ENCODE measurements around the gene C14orf93. TPM values are rescaled to one million over a fixed set of nuclear protein-coding genes. Genes with fewer than 3 reads are reported as not detected.

The C14orf93 gene, protein sequence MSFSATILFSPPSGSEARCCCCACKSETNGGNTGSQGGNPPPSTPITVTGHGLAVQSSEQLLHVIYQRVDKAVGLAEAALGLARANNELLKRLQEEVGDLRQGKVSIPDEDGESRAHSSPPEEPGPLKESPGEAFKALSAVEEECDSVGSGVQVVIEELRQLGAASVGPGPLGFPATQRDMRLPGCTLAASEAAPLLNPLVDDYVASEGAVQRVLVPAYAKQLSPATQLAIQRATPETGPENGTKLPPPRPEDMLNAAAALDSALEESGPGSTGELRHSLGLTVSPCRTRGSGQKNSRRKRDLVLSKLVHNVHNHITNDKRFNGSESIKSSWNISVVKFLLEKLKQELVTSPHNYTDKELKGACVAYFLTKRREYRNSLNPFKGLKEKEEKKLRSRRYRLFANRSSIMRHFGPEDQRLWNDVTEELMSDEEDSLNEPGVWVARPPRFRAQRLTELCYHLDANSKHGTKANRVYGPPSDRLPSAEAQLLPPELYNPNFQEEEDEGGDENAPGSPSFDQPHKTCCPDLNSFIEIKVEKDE
- total RNA-seq: 5.5 TPM

GRCh38 chr14:23009939-23010726, at the start of gene C14orf93:
TSS of gene C14orf93 (minus strand) at chr14:23010143. CDS start at chr14:22999023, 11,120 bp downstream.
- peak; percentile 68 for DNase-seq

DNA sequence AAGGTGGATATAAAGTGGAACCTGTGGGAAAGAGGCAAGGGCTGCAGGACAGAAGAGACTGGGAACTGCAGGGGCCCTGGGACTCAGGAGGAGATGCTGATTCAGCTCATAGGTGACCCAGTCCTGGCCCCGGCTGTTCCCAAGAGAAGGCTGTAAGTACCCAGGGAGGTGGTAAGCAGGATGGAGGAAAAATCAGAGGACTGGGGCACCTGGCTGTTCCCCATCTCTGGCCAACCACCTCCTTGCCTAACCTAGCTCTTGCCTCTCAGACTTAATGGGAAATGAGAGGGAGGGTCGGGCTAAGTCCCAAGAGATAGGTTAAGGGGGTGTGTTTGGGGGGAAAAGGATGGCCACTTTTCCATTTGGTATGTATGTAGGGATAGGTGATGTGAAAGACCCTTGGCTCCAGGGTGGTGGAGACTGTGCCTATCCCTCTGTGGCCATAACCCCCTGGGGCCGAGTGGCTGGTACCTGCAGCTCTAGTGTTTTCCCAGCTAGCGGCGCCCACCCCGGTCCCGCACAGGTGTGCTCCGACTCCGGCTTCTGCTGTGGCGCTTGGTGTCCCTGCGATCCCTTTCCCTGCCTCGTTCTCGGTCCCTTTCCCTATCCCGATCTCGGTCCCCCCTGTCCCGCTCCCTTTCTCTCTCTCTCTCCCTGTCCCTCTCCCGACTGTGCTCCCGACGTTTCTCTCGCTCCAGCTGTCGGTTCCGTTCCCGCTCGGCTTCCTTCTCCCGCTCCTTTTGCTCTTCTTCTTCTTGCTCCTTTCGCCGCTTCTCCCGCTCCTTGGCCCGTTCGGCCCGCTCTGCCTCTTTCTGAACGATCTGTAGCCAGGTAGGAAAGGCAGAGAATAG, 48.9 kb upstream of the C14orf93 start:
- no peak for DNase-seq

GRCh38 chr14:23057757-23058653, 48.1 kb upstream of the C14orf93 start:
- no peak for DNase-seq

GRCh38 chr14:23056956-23057756, 47.2 kb upstream of the C14orf93 start, which contains the start of gene CDH24:
TSS of gene CDH24 (minus strand) at chr14:23057520. CDS start at chr14:23055733, 1,787 bp downstream.
- no peak for DNase-seq

- no peak for DNase-seq
These were observed 46.4 kb upstream of the C14orf93 start for GRCh38 chr14:23056145-23056955.

GRCh38 chr14:23055621-23056144, 45.7 kb upstream of the C14orf93 start:
- DNase-seq: no peak

- DNase-seq: no peak
These were observed 45.2 kb upstream of the C14orf93 start for GRCh38 chr14:23055147-23055550.

DNA sequence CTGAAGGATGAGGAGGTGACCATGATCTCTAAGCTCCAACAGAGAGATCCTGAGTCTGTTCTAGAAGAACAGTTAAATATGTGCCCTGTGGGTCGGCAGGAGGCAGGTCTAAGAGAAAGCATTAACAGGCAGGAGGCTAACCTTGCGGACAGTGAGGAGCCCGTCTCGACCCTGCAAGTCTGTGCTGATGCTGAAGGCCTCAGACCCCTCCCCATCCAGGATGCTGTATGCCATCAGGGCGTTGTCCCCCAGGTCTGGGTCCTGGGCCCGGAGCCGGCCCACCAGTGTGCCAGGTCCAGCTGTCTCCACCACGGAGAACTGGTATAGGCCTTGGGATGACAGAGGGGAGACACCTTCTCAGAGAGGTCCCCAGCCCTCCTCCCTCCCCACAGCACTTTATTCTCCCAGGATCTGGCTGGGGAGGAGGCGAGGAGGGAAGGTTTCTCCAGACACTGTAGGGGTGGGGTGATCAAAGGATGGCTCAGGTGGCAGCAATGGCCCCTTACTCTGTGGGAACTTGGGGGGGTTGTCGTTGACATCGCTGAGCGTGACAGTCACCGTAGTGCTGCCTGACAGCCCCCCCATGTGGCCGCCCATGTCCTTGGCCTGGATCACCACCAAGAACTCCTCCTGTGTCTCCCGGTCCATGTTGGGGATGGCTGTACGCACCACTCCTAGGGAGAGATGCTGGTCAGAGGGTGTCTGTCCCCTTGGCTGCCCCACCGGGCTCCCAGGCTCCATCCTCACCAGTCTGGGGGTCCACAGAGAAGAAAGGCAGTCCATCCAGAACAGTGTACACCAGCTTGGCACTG, 44.3 kb upstream of the C14orf93 start:
- no peak for DNase-seq

- no peak for DNase-seq
These were observed 43.5 kb upstream of the C14orf93 start for GRCh38 chr14:23053426-23053825.

DNA sequence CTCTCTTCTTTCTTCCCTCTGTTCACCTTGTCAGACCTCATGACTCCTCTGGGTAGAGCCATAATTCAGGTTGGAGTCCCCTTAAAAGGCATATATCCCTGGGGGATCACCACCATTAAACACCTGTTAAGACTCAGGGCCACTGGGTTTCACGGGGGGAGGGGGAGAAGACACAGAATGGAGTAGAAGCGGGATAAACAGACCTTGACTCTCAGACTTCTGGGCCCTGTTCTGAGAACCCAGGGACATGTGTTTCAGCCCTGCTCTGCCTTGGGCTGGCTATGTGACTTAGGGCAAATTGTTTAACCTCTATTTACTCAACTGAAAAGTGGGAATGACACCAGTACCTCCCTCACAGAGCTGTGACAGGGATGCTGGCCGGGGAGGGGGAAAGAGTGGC, 42.7 kb upstream of the C14orf93 start:
- no peak for DNase-seq

GRCh38 chr14:23052182-23052623, 42.3 kb upstream of the C14orf93 start:
- no peak for DNase-seq

- no peak for DNase-seq
These were observed 41.5 kb upstream of the C14orf93 start for GRCh38 chr14:23051141-23052057.

GRCh38 chr14:23049011-23049410, 39.1 kb upstream of the C14orf93 start:
- no peak for DNase-seq

GRCh38 chr14:23047751-23048693, 38.1 kb upstream of the C14orf93 start:
- DNase-seq: no peak

DNA sequence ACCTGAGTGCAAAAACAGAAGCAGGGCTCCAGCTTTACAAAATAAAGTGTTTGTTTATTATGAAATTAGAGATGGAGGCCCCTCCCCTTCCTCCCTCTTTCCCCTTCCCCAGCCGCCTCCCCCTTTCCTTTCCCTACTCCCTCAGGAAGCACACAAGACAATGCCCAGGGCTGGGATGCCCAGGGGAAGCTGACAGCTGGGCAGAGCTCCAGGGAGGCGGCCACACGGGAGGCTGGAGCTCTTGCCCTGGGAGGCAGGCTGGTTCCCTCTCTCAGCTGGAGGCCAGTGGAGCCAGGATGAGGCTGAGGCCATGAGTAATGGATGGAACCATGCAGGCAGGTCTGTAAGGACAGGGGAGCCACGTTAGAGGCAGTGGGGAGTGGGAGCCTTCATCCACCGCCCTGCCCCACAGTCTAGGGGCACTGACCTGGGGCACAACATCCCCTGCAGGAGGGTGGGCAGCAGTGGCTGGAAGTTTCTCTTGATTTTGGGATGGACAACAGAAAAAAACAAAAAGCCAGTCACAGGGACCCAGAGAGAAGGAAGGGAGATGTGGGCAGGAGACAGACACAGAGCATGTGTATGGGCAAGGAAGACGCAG, 37.2 kb upstream of the C14orf93 start:
- no peak for DNase-seq

Measured in occipital lobe (tissue), 2 donors.